H1 (cell line): ENCODE results near the gene ZNF100. TPM values are rescaled to one million over a fixed set of nuclear protein-coding genes. Genes with fewer than 3 reads are reported as not detected.

Source experiments
- CTCF ChIA-PET: fragments of 300-600 bp; sonication (Branson Sonifier 250); formaldehyde crosslinking; loops from one replicate; lab custom pipeline; 2021; ENCODE audit not compliant: partially characterized antibody; lab: Charles Lee
- POLR2A ChIA-PET: fragments of 300-600 bp; sonication (Branson Sonifier 250); formaldehyde crosslinking; loops from one replicate; lab custom pipeline; 2021; ENCODE audit warnings: inconsistent platforms; ENCODE audit not compliant: partially characterized antibody; lab: Charles Lee
- DNase-seq, 2 experiments: peaks; one replicate each; pipeline versions ENCODE4 v3.0.0 to v3.0.0-alpha.2; 2010 to 2022; ENCODE audit warnings: low spot score in 2 of 2, low read depth in 1 of 2, mixed read lengths in 1 of 2
- FAIRE-seq: peaks from 2 replicates; lab custom pipeline; 2011; peaks lifted over from hg19 to GRCh38; lab: Jason Lieb, UNC
- H2AFZ ChIP-seq: 2 replicates; pipeline ENCODE4 v1.8.1; 2012; ENCODE audit warnings: low read length, inconsistent platforms
- H2AK5ac ChIP-seq: 2 replicates; pipeline ENCODE4 v1.6.1; 2013; ENCODE audit warnings: low read depth, low read length
- H2BK120ac ChIP-seq: replicated peaks from 2 replicates; pipeline ENCODE3; 2013; ENCODE audit warnings: low read depth, low read length, inconsistent platforms
- H2BK12ac ChIP-seq: 2 replicates; pipeline ENCODE4 v1.6.1; 2013; ENCODE audit warnings: low read depth, low read length
- H2BK15ac ChIP-seq: 2 replicates; pipeline ENCODE4 v1.6.1; 2013; ENCODE audit warnings: low read length
- H2BK20ac ChIP-seq: 2 replicates; pipeline ENCODE4 v1.6.1; 2013; ENCODE audit warnings: low read length
- H2BK5ac ChIP-seq: 2 replicates; pipeline ENCODE4 v1.6.1; 2013; ENCODE audit warnings: low read depth, low read length
- H3K14ac ChIP-seq: 2 replicates; pipeline ENCODE4 v1.6.1; 2013; ENCODE audit warnings: inconsistent platforms; ENCODE audit not compliant: insufficient read length
- H3K18ac ChIP-seq: 2 replicates; pipeline ENCODE4 v1.6.1; 2013; ENCODE audit warnings: low read length; ENCODE audit errors: extremely low read depth
- H3K23ac ChIP-seq: 2 replicates; pipeline ENCODE4 v1.6.1; 2013; ENCODE audit warnings: inconsistent platforms; ENCODE audit not compliant: insufficient read length
- H3K23me2 ChIP-seq: 2 replicates; pipeline ENCODE4 v1.6.1; 2013; ENCODE audit warnings: low read depth, low read length
- H3K27ac ChIP-seq: 2 replicates; pipeline ENCODE4 v1.6.1; 2011; ENCODE audit warnings: low read depth, low read length, inconsistent platforms
- H3K27me3 ChIP-seq, 4 experiments: replicated peaks in 1 of 4; 1 replicate in 1 of 4; 2 replicates in 3 of 4; pipeline versions ENCODE4 v1.6.1 to v1.8.1; 2011 to 2013; ENCODE audit warnings: low read length in 3 of 4, mild to moderate bottlenecking in 3 of 4, inconsistent platforms in 2 of 4, mixed read lengths in 2 of 4, moderate library complexity in 1 of 4; ENCODE audit not compliant: control insufficient read depth in 3 of 4, insufficient read depth in 3 of 4; ENCODE audit errors: extremely low read depth in 1 of 4
- H3K36me3 ChIP-seq, 4 experiments: 2 replicates each; pipeline versions ENCODE4 v1.6.1 to v1.8.1; 2011 to 2013; ENCODE audit warnings: mild to moderate bottlenecking in 4 of 4, low read length in 3 of 4, moderate library complexity in 2 of 4, control low read depth in 1 of 4, inconsistent platforms in 1 of 4; ENCODE audit not compliant: insufficient read depth in 4 of 4, control insufficient read depth in 2 of 4
- H3K4ac ChIP-seq: replicated peaks from 2 replicates; pipeline ENCODE3; 2013; ENCODE audit warnings: low read length, low read depth, mixed read lengths, inconsistent platforms; ENCODE audit not compliant: insufficient read length
- H3K4me1 ChIP-seq, 4 experiments: replicated peaks in 1 of 4; 1 replicate in 1 of 4; 2 replicates in 3 of 4; pipeline versions ENCODE4 v1.6.1 to v1.8.1; 2011 to 2013; ENCODE audit warnings: low read length in 3 of 4, inconsistent platforms in 2 of 4, mixed read lengths in 1 of 4; ENCODE audit not compliant: insufficient read depth in 4 of 4, control insufficient read depth in 3 of 4
- H3K4me2 ChIP-seq, 2 experiments: 2 replicates each; pipeline versions ENCODE4 v1.6.1 to v1.8.1; 2011 to 2013; ENCODE audit warnings: low read depth in 2 of 2, low read length in 2 of 2, control low read depth in 1 of 2, inconsistent platforms in 1 of 2, mild to moderate bottlenecking in 1 of 2; ENCODE audit not compliant: insufficient read depth in 1 of 2
- H3K4me3 ChIP-seq, 4 experiments: fragments of 200-600, 300-600 bp in 1 of 4; sonication (generic), shearing (Covaris generic), sonication (Bioruptor Twin) in 1 of 4; 2 replicates each; pipeline versions ENCODE4 v1.5.1 to v1.8.1; 2011 to 2016; ENCODE audit warnings: low read length in 4 of 4, low read depth in 3 of 4, control low read depth in 2 of 4, inconsistent platforms in 2 of 4, mild to moderate bottlenecking in 2 of 4, mixed read lengths in 1 of 4, moderate library complexity in 1 of 4; ENCODE audit not compliant: insufficient read depth in 2 of 4; ENCODE audit errors: extremely low read depth in 1 of 4
- H3K56ac ChIP-seq: replicated peaks from 2 replicates; pipeline ENCODE3; 2013; ENCODE audit warnings: low read depth, mild to moderate bottlenecking, mixed read lengths, low read length, inconsistent platforms; ENCODE audit not compliant: insufficient read length
- H3K79me1 ChIP-seq: 2 replicates; pipeline ENCODE4 v1.6.1; 2013; ENCODE audit warnings: low read depth, low read length, control low read depth
- H3K79me2 ChIP-seq, 2 experiments: 2 replicates each; pipeline versions ENCODE4 v1.6.1 to v1.8.1; 2012 to 2013; ENCODE audit warnings: low read length in 2 of 2, mild to moderate bottlenecking in 2 of 2, inconsistent platforms in 1 of 2; ENCODE audit not compliant: insufficient read depth in 2 of 2, control insufficient read depth in 1 of 2
- H3K9ac ChIP-seq, 4 experiments: replicated peaks in 1 of 4; 1 replicate in 1 of 4; 2 replicates in 3 of 4; pipeline versions ENCODE4 v1.6.1 to v1.8.1; 2011 to 2013; ENCODE audit warnings: low read depth in 3 of 4, low read length in 3 of 4, control low read depth in 2 of 4, mild to moderate bottlenecking in 2 of 4, moderate library complexity in 2 of 4, inconsistent platforms in 1 of 4; ENCODE audit errors: extremely low read depth in 1 of 4
- H3K9me3 ChIP-seq, 2 experiments: 2 replicates each; pipeline versions ENCODE4 v1.6.1 to v1.8.1; 2012 to 2013; ENCODE audit warnings: mild to moderate bottlenecking in 2 of 2, moderate library complexity in 2 of 2, control low read depth in 1 of 2, inconsistent platforms in 1 of 2, low read depth in 1 of 2, low read length in 1 of 2, mixed read lengths in 1 of 2; ENCODE audit not compliant: insufficient read depth in 2 of 2
- H4K20me1 ChIP-seq, 2 experiments: replicated peaks in 1 of 2; 2 replicates each; pipeline versions ENCODE3 to v1.8.1; 2011 to 2013; ENCODE audit warnings: inconsistent platforms in 2 of 2, low read length in 2 of 2, mild to moderate bottlenecking in 1 of 2; ENCODE audit not compliant: insufficient read depth in 2 of 2, control insufficient read depth in 1 of 2
- H4K5ac ChIP-seq: 2 replicates; pipeline ENCODE4 v1.6.1; 2013; ENCODE audit warnings: low read length, low read depth, mixed read lengths, inconsistent platforms; ENCODE audit not compliant: insufficient read length
- H4K8ac ChIP-seq: 2 replicates; pipeline ENCODE4 v1.8.0; 2013; ENCODE audit warnings: mild to moderate bottlenecking, moderate library complexity, low read length, inconsistent platforms; ENCODE audit not compliant: insufficient read depth; ENCODE audit errors: extremely low read depth
- H4K91ac ChIP-seq: replicated peaks from 2 replicates; pipeline ENCODE3; 2013; ENCODE audit warnings: low read length, mixed read lengths, inconsistent platforms; ENCODE audit not compliant: insufficient read length
- POLR2A ChIP-seq, 2 experiments: IDR thresholded peaks; 1 replicate in 1 of 2; 2 replicates in 1 of 2; pipeline ENCODE4 v1.6.1; 2011; ENCODE audit warnings: low read depth in 2 of 2, low read length in 2 of 2, mild to moderate bottlenecking in 2 of 2; ENCODE audit errors: control extremely low read depth in 1 of 2
- RAD21 ChIP-seq, 2 experiments: IDR thresholded peaks in 1 of 2; conservative IDR thresholded peaks in 1 of 2; 2 replicates each; pipeline ENCODE4 v1.6.1; 2011; ENCODE audit warnings: low read depth in 2 of 2, low read length in 2 of 2, improper control_type of control experiment in 1 of 2, inconsistent platforms in 1 of 2, mild to moderate bottlenecking in 1 of 2, moderate library complexity in 1 of 2
- TBP ChIP-seq: IDR thresholded peaks from 2 replicates; pipeline ENCODE4 v1.6.1; 2011; ENCODE audit warnings: low read depth, low read length, improper control_type of control experiment
- WGBS, 2 experiments: shearing (Covaris generic) in 1 of 2; methylation state at CpG; one replicate each; pipeline versions ENCODE4 v1.1.6 to v1.1.7; 2013 to 2015; ENCODE audit warnings: low lambda C conversion rate in 2 of 2, mixed read lengths in 2 of 2, inconsistent platforms in 1 of 2, low coverage in 1 of 2, missing lambda C conversion rate in 1 of 2; ENCODE audit not compliant: insufficient replicate concordance in 2 of 2, insufficient coverage in 1 of 2, insufficient read length in 1 of 2; ENCODE audit errors: extremely low coverage in 1 of 2, missing lambda C conversion rate in 1 of 2; 5-methylcytosine and 5-hydroxymethylcytosine counted together
- polyA plus RNA-seq, 7 experiments: library from polyadenylated mRNA; depleted of rRNA in 3 of 7; stranded (reverse) in 5 of 7; unstranded in 2 of 7; fragments of >200 nt in 5 of 7; fragments of 200-250 nt in 2 of 7; gene quantifications; 1 replicate in 5 of 7; 2 replicates in 1 of 7; 4 replicates in 1 of 7; pipeline versions ENCODE4 v1.2.1 to v1.2.3, GENCODE V29; 2011 to 2013; ENCODE audit warnings: missing spikeins in 2 of 7, mixed read lengths in 2 of 7
- total RNA-seq: library from RNA; stranded (reverse); fragmentation: NEBNext Ultra II Directional; extraction: Animal tissue kit (Norgen Biotek cat#: 25700); gene quantifications from 2 replicates; pipeline ENCODE4 v1.2.1, GENCODE V29; 2021
- TF ChIP-seq, protein P1 (sequence below), 3 experiments: IDR thresholded peaks; 1 replicate in 2 of 3; 2 replicates in 1 of 3; pipeline versions ENCODE4 v1.5.1 to v1.6.1; 2011; ENCODE audit warnings: low read length in 3 of 3, mild to moderate bottlenecking in 3 of 3, inconsistent platforms in 2 of 3, low read depth in 1 of 3, moderate library complexity in 1 of 3; ENCODE audit not compliant: insufficient read depth in 1 of 3; ENCODE audit errors: control extremely low read depth in 1 of 3

ZNF100 gene
- total and polyA plus RNA-seq, 2 of the 8 experiments (the other 6 are each of a cell fraction or from before 2014, with no cell fraction given), result 4.9 to 30.8 TPM

- no peak overlapping the region for H3K4me3 ChIP-seq
- H2BK15ac ChIP-seq, result no peak overlapping the region
- no peak overlapping the region for H3K4ac ChIP-seq
- H3K23me2 ChIP-seq, result no peaks in the 10 kb centered on the region
- no peaks in the 10 kb centered on the region for H3K79me2 ChIP-seq
- no peaks in the 10 kb centered on the region for H3K9me3 ChIP-seq
- ChIA-PET POLR2A (interaction anchor here (0.9 to 1.4 kb wide), 2 partner anchors 136 to 192 kb away, joined by 3 to 4 read pairs; no protein-coding TSS in a partner anchor), CTCF (interaction anchor here (0.6 to 1.8 kb wide), 13 partner anchors 9 to 429 kb away, joined by 3 to 14 read pairs (median 3); no protein-coding TSS in a partner anchor)
- no peak overlapping the region for H3K14ac ChIP-seq
- H4K91ac ChIP-seq, result no peak overlapping the region
- no peak overlapping the region for H3K4me2 ChIP-seq
- peak overlapping the region; percentile 47 for H4K5ac ChIP-seq
- H3K36me3 ChIP-seq, result no peaks in the 10 kb centered on the region
- H3K27me3 ChIP-seq, result no peaks in the 10 kb centered on the region
- no peak overlapping the region for H3K56ac ChIP-seq
- WGBS, 2 experiments, result 21% methylated on average over 4 of the region's 4 CpGs; no CpG with 5 or more reads in 1 of the 2 experiments
- no peak overlapping the region for H2BK120ac ChIP-seq
- H2BK5ac ChIP-seq, result no peak overlapping the region
- no peak overlapping the region for H3K18ac ChIP-seq
- no peaks in the 10 kb centered on the region for H3K79me1 ChIP-seq
- H3K9ac ChIP-seq, result no peak overlapping the region
- H3K27ac ChIP-seq, result no peak overlapping the region
- no peaks in the 10 kb centered on the region for H4K20me1 ChIP-seq
- FAIRE-seq (no peak), DNase-seq (no peak)
- no peak overlapping the region for H2AFZ ChIP-seq
- TF ChIP-seq, protein P1, sequence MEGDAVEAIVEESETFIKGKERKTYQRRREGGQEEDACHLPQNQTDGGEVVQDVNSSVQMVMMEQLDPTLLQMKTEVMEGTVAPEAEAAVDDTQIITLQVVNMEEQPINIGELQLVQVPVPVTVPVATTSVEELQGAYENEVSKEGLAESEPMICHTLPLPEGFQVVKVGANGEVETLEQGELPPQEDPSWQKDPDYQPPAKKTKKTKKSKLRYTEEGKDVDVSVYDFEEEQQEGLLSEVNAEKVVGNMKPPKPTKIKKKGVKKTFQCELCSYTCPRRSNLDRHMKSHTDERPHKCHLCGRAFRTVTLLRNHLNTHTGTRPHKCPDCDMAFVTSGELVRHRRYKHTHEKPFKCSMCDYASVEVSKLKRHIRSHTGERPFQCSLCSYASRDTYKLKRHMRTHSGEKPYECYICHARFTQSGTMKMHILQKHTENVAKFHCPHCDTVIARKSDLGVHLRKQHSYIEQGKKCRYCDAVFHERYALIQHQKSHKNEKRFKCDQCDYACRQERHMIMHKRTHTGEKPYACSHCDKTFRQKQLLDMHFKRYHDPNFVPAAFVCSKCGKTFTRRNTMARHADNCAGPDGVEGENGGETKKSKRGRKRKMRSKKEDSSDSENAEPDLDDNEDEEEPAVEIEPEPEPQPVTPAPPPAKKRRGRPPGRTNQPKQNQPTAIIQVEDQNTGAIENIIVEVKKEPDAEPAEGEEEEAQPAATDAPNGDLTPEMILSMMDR (IDR thresholded peaks at IDR 0.05; ENCODE audit: control extremely low read depth in 1 of 3, insufficient read depth in 1 of 3, low read depth in 1 of 3, low read length in 3 of 3), result peak in 2 of 3 experiments; percentile 33 to 60; a peak in 2 of 4 replicates
- TF ChIP-seq RAD21 (IDR thresholded peaks at IDR 0.05 in 1 of 2, conservative IDR thresholded peaks at IDR 0.05 in 1 of 2; ENCODE audit: low read depth in 2 of 2, low read length in 2 of 2) (peak; percentile 71 to 76), POLR2A (IDR thresholded peaks at IDR 0.05; ENCODE audit: control extremely low read depth in 1 of 2, low read depth in 2 of 2, low read length in 2 of 2) (no peak), TBP (no peak)
- TF ChIP-seq, all 59 proteins: peak for 2
- Histone ChIP-seq H2BK20ac (no peak overlapping the region), H4K8ac (no peak overlapping the region), H3K23ac (no peak overlapping the region), H2BK12ac (no peak overlapping the region), H3K4me1 (peaks cover 0 to 11% (median 8%) of the 10 kb centered on the region in 4 experiments; a peak in 4 of 7 replicates), H2AK5ac (no peak overlapping the region)
Observed at GRCh38 chr19:21698215-21698614, 69.2 kb downstream of the ZNF100 start.
